GM12878 (cell line): ENCODE measurements around the gene HDAC7. TPM values are rescaled to one million over a fixed set of nuclear protein-coding genes. Genes with fewer than 3 reads are reported as not detected.

Source experiments
- ATAC-seq: fragments of 200-7000 bp; cut with Tn5 transposase; 3 replicates; pipeline ENCODE4 v1.9.1; 2020; ENCODE audit warnings: mild to moderate bottlenecking, moderate library complexity
- BruUV-seq: library from RNA; stranded (reverse); fragments of 400-500 nt; replicated peaks from 2 replicates; lab custom pipeline; 2021; lab: Mats Ljungman, UMichigan
- CTCF ChIA-PET: fragments of 300-600 bp; sonication (Branson Sonifier 250); formaldehyde crosslinking; extraction: SDS; loops from one replicate; lab custom pipeline; 2021; ENCODE audit warnings: inconsistent platforms; lab: Yijun Ruan, JAX
- POLR2A ChIA-PET: fragments of 350-600 bp; formaldehyde crosslinking; extraction: SDS; loops from one replicate; lab custom pipeline; 2021; ENCODE audit warnings: inconsistent platforms; lab: Charles Lee
- RAD21 ChIA-PET: fragments of 300-600 bp; sonication (Branson Sonifier 250); formaldehyde crosslinking; loops from one replicate; lab custom pipeline; 2023; ENCODE audit warnings: antibody characterized with exemption; ENCODE audit not compliant: unreplicated experiment; lab: Charles Lee
- SMC1A ChIA-PET: fragments of 300-600 bp; sonication (Branson Sonifier 250); formaldehyde crosslinking; loops from one replicate; lab custom pipeline; 2023; ENCODE audit not compliant: unreplicated experiment, uncharacterized antibody; lab: Charles Lee
- DNase-seq: peaks from one replicate; pipeline ENCODE4 v3.0.0-alpha.2; 2011; ENCODE audit warnings: low read depth, low spot score
- FAIRE-seq: peaks from 3 replicates; lab custom pipeline; 2011; peaks lifted over from hg19 to GRCh38; lab: Jason Lieb, UNC
- H2AFZ ChIP-seq: 2 replicates; pipeline ENCODE4 v1.6.0; 2011; ENCODE audit warnings: low read depth, low read length, control low read depth; ENCODE audit not compliant: control insufficient read depth
- H3K27ac ChIP-seq: 2 replicates; pipeline ENCODE4 v1.5.1; 2011; ENCODE audit warnings: control low read depth; ENCODE audit not compliant: control insufficient read depth, insufficient read depth
- H3K27me3 ChIP-seq, 2 experiments: replicated peaks in 1 of 2; 2 replicates each; pipeline versions ENCODE4 v1.6.0 to v1.6.1; 2011; ENCODE audit warnings: low read length in 1 of 2; ENCODE audit not compliant: control insufficient read depth in 2 of 2, insufficient read depth in 2 of 2
- H3K36me3 ChIP-seq, 2 experiments: 2 replicates each; pipeline ENCODE4 v1.5.1; 2011; ENCODE audit warnings: low read length in 1 of 2; ENCODE audit not compliant: control insufficient read depth in 2 of 2, insufficient read depth in 2 of 2
- H3K4me1 ChIP-seq: 2 replicates; pipeline ENCODE4 v1.6.1; 2011; ENCODE audit warnings: mild to moderate bottlenecking, low read length, moderate library complexity, mixed read lengths; ENCODE audit not compliant: control insufficient read depth, insufficient read depth
- H3K4me2 ChIP-seq: 2 replicates; pipeline ENCODE4 v1.6.0; 2011; ENCODE audit warnings: control low read depth; ENCODE audit not compliant: control insufficient read depth, insufficient read depth
- H3K4me3 ChIP-seq: fragments of 200-600 bp; sonication (generic); 2 replicates; pipeline ENCODE4 v1.5.1; 2016
- H3K79me2 ChIP-seq: 2 replicates; pipeline ENCODE4 v1.6.0; 2011; ENCODE audit warnings: low read length; ENCODE audit not compliant: control insufficient read depth, insufficient read depth
- H3K9ac ChIP-seq: 2 replicates; pipeline ENCODE4 v1.8.0; 2011; ENCODE audit warnings: low read length, control low read depth, mixed read lengths; ENCODE audit not compliant: control insufficient read depth, insufficient read depth
- H3K9me3 ChIP-seq: replicated peaks from 3 replicates; pipeline ENCODE4 v1.5.1; 2011; ENCODE audit warnings: mild to moderate bottlenecking, low read length; ENCODE audit not compliant: control insufficient read depth, insufficient read depth
- H4K20me1 ChIP-seq: 2 replicates; pipeline ENCODE4 v1.6.0; 2011; ENCODE audit not compliant: control insufficient read depth, insufficient read depth
- GABPA ChIP-seq: IDR thresholded peaks from 2 replicates; pipeline ENCODE4 v1.6.1; 2014; ENCODE audit warnings: antibody characterized with exemption, low read depth, mild to moderate bottlenecking, inconsistent platforms
- LARP7 ChIP-seq: fragments of 450-650 bp; IDR thresholded peaks from 2 replicates; pipeline ENCODE4 v1.6.1; 2017; ENCODE audit warnings: mild to moderate bottlenecking
- NR2C1 ChIP-seq: fragments of 450-650 bp; IDR thresholded peaks from 2 replicates; pipeline ENCODE4 v1.6.1; 2017; ENCODE audit warnings: antibody characterized with exemption, mild to moderate bottlenecking, moderate library complexity
- RAD51 ChIP-seq: fragments of 450-650 bp; IDR thresholded peaks from 2 replicates; pipeline ENCODE4 v1.6.1; 2016; ENCODE audit warnings: moderate library complexity, mild to moderate bottlenecking, inconsistent platforms
- TCF3 ChIP-seq: IDR thresholded peaks from 2 replicates; pipeline ENCODE4 v1.6.1; 2012; ENCODE audit warnings: low read depth, mild to moderate bottlenecking, low read length, borderline replicate concordance; ENCODE audit not compliant: insufficient read depth
- TCF7 ChIP-seq: IDR thresholded peaks from 2 replicates; pipeline ENCODE4 v1.6.1; 2014; ENCODE audit warnings: antibody characterized with exemption, borderline replicate concordance
- WRNIP1 ChIP-seq: IDR thresholded peaks from 2 replicates; pipeline ENCODE4 v1.6.1; 2011; ENCODE audit warnings: low read depth, low read length, improper control_type of control experiment, borderline replicate concordance
- ZBTB4 ChIP-seq: fragments of 450-650 bp; formaldehyde crosslinking; IDR thresholded peaks from 2 replicates; pipeline ENCODE4 v1.4.0; 2022; ENCODE audit warnings: mild to moderate bottlenecking, moderate library complexity
- ZSCAN29 ChIP-seq: fragments of 450-650 bp; IDR thresholded peaks from 2 replicates; pipeline ENCODE4 v1.6.1; 2017; ENCODE audit warnings: mild to moderate bottlenecking, moderate library complexity
- WGBS: methylation state at CpG from one replicate; pipeline ENCODE4 v1.1.6; 2016; ENCODE audit warnings: low lambda C conversion rate; ENCODE audit not compliant: insufficient replicate concordance, insufficient coverage; ENCODE audit errors: missing lambda C conversion rate; 5-methylcytosine and 5-hydroxymethylcytosine counted together
- in situ Hi-C: fragments of 300-500 bp; cut with MboI; formaldehyde crosslinking; loops from 9 replicates; pipeline ENCODE4 v1.14.3; 2018; ENCODE audit warnings: mixed read lengths
- intact Hi-C: fragments of 100-400 bp; cut with micrococcal nuclease; formaldehyde crosslinking; loops from one replicate; pipeline ENCODE4 v1.14.2; 2022; ENCODE audit not compliant: unreplicated experiment
- polyA plus RNA-seq, 11 experiments: library from polyadenylated mRNA; depleted of rRNA in 4 of 11; unstranded in 6 of 11; stranded (reverse) in 5 of 11; fragments of >200 nt; fragmentation: Nextera tagmentation in 4 of 11; fragmentation: Illumina TruSeq in 1 of 11; extraction: Ambion mirVana in 4 of 11; extraction: Trizol in 1 of 11; gene quantifications; 1 replicate in 1 of 11; 2 replicates in 10 of 11; pipeline versions ENCODE4 v1.2.1 to v1.2.3, GENCODE V29; 2011 to 2016; ENCODE audit warnings: inconsistent platforms in 2 of 11, missing spikeins in 2 of 11, low read depth in 1 of 11
- total RNA-seq, 4 experiments: library from RNA; depleted of rRNA in 3 of 4; stranded (reverse); fragments of >200 nt in 3 of 4; fragmentation: Illumina TruSeq in 1 of 4; extraction: Trizol in 1 of 4; gene quantifications; 2 replicates each; pipeline versions ENCODE4 v1.2.1 to v1.2.3, GENCODE V29; 2013 to 2021
- TF ChIP-seq, protein P1 (sequence below): fragments of 450-650 bp; IDR thresholded peaks from 2 replicates; pipeline ENCODE4 v1.6.1; 2016; ENCODE audit warnings: mild to moderate bottlenecking, moderate library complexity, borderline replicate concordance
- TF ChIP-seq, protein P2 (sequence below): fragments of 450-650 bp; IDR thresholded peaks from 2 replicates; pipeline ENCODE4 v1.6.1; 2018; ENCODE audit warnings: borderline replicate concordance, mild to moderate bottlenecking; ENCODE audit not compliant: partially characterized antibody

HDAC7 gene
- total and polyA plus RNA-seq, 10 of the 15 experiments (the other 5 are each of a cell fraction or from before 2014, with no cell fraction given): 0.47 to 18.3 (median 5.4) TPM

GRCh38 chr12:47860873-47861272 lies 41.2 kb upstream of the HDAC7 start (continued):
- TF ChIP-seq, protein P1, sequence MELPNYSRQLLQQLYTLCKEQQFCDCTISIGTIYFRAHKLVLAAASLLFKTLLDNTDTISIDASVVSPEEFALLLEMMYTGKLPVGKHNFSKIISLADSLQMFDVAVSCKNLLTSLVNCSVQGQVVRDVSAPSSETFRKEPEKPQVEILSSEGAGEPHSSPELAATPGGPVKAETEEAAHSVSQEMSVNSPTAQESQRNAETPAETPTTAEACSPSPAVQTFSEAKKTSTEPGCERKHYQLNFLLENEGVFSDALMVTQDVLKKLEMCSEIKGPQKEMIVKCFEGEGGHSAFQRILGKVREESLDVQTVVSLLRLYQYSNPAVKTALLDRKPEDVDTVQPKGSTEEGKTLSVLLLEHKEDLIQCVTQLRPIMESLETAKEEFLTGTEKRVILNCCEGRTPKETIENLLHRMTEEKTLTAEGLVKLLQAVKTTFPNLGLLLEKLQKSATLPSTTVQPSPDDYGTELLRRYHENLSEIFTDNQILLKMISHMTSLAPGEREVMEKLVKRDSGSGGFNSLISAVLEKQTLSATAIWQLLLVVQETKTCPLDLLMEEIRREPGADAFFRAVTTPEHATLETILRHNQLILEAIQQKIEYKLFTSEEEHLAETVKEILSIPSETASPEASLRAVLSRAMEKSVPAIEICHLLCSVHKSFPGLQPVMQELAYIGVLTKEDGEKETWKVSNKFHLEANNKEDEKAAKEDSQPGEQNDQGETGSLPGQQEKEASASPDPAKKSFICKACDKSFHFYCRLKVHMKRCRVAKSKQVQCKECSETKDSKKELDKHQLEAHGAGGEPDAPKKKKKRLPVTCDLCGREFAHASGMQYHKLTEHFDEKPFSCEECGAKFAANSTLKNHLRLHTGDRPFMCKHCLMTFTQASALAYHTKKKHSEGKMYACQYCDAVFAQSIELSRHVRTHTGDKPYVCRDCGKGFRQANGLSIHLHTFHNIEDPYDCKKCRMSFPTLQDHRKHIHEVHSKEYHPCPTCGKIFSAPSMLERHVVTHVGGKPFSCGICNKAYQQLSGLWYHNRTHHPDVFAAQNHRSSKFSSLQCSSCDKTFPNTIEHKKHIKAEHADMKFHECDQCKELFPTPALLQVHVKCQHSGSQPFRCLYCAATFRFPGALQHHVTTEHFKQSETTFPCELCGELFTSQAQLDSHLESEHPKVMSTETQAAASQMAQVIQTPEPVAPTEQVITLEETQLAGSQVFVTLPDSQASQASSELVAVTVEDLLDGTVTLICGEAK: no peak
- TF ChIP-seq GABPA (no peak), LARP7 (no peak), WRNIP1 (no peak)

GRCh38 chr12:47860279-47860841 lies 40.7 kb upstream of the HDAC7 start:
- H3K27me3 ChIP-seq: no peaks in the 10 kb centered on the region
- H4K20me1 ChIP-seq: no peaks in the 10 kb centered on the region
- H3K27ac ChIP-seq: no peak overlapping the region
- no TSS peak for BruUV-seq
- RAD21 ChIA-PET: no interaction called here
- no peaks in the 10 kb centered on the region for H3K9me3 ChIP-seq
- ATAC-seq: peak; percentile 47; the same call in 2 of the 3 replicates
- H3K36me3 ChIP-seq: no peaks in the 10 kb centered on the region
- no peak overlapping the region for H3K4me2 ChIP-seq
- POLR2A ChIA-PET: no interaction called here
- no peaks in the 10 kb centered on the region for H3K4me1 ChIP-seq
- intact Hi-C loops (no loop called here), in situ Hi-C loops (no loop called here)
- H3K79me2 ChIP-seq: no peaks in the 10 kb centered on the region
- SMC1A ChIA-PET: interaction anchor here (1.0 kb wide), 1 partner anchor 11 kb away, joined by 3 read pairs; no protein-coding TSS in a partner anchor
- 50% methylated on average over 7 of the region's 7 CpGs for WGBS
- no peak overlapping the region for H2AFZ ChIP-seq
- H3K4me3 ChIP-seq: no peak overlapping the region
- no peak overlapping the region for H3K9ac ChIP-seq
- DNase-seq: no peak
- CTCF ChIA-PET: interaction anchor here (1.0 to 2.7 kb wide), 4 partner anchors 21 to 329 kb away, joined by 3 to 7 read pairs (median 4); no protein-coding TSS in a partner anchor
- no peak for FAIRE-seq
- TF ChIP-seq TCF3: no peak
- no peak for TF ChIP-seq RAD51
- TF ChIP-seq ZBTB4 (CRISPR knock-in tag): no peak
- no peak for TF ChIP-seq NR2C1
- TF ChIP-seq, protein P2, sequence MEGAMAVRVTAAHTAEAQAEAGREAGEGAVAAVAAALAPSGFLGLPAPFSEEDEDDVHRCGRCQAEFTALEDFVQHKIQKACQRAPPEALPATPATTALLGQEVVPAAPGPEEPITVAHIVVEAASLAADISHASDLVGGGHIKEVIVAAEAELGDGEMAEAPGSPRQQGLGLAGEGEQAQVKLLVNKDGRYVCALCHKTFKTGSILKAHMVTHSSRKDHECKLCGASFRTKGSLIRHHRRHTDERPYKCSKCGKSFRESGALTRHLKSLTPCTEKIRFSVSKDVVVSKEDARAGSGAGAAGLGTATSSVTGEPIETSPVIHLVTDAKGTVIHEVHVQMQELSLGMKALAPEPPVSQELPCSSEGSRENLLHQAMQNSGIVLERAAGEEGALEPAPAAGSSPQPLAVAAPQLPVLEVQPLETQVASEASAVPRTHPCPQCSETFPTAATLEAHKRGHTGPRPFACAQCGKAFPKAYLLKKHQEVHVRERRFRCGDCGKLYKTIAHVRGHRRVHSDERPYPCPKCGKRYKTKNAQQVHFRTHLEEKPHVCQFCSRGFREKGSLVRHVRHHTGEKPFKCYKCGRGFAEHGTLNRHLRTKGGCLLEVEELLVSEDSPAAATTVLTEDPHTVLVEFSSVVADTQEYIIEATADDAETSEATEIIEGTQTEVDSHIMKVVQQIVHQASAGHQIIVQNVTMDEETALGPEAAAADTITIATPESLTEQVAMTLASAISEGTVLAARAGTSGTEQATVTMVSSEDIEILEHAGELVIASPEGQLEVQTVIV: no peak
- TF ChIP-seq ZSCAN29: no peak
- TF ChIP-seq TCF7: no peak
